SK-N-SH (cell line): ENCODE data around the gene SMG7. TPM values are rescaled to one million over a fixed set of nuclear protein-coding genes. Genes with fewer than 3 reads are reported as not detected.

Experiments
- CTCF ChIA-PET: fragments of 300-600, 350-600 bp; formaldehyde crosslinking; extraction: SDS; loops from one replicate; lab custom pipeline; 2021; lab: Yijun Ruan, JAX
- POLR2A ChIA-PET: fragments of 350-600 bp; sonication (Branson Sonifier 250); formaldehyde crosslinking; extraction: SDS; loops from one replicate; lab custom pipeline; 2020; ENCODE audit warnings: antibody characterized with exemption, inconsistent platforms; lab: Yijun Ruan, JAX
- DNase-seq: peaks from one replicate; pipeline ENCODE4 v3.0.0; 2012
- H2AFZ ChIP-seq: fragments of 200-600 bp; sonication (generic); 2 replicates; pipeline ENCODE4 v1.8.1; 2016; ENCODE audit warnings: antibody characterized with exemption, mild to moderate bottlenecking, low read depth
- H3F3A ChIP-seq: fragments of 200-600 bp; sonication (generic); replicated peaks from 2 replicates; pipeline ENCODE3; 2016; ENCODE audit warnings: antibody characterized with exemption, mild to moderate bottlenecking; ENCODE audit not compliant: insufficient read depth
- H3K27ac ChIP-seq, 2 experiments: fragments of 200-500 bp in 1 of 2; fragments of 200-600 bp in 1 of 2; sonication (Bioruptor generic) in 1 of 2; sonication (generic), shearing (Covaris generic) in 1 of 2; 2 replicates each; pipeline versions ENCODE4 v1.5.1 to v1.6.1; 2014 to 2016; ENCODE audit warnings: low read depth in 2 of 2, inconsistent platforms in 1 of 2, low read length in 1 of 2, mild to moderate bottlenecking in 1 of 2, mixed read lengths in 1 of 2
- H3K27me3 ChIP-seq: fragments of 200-600 bp; sonication (generic), shearing (Covaris generic); 2 replicates; pipeline ENCODE4 v1.6.1; 2016; ENCODE audit warnings: mixed run types; ENCODE audit not compliant: insufficient read depth
- H3K36me3 ChIP-seq, 2 experiments: fragments of 200-500 bp in 1 of 2; fragments of 200-600 bp in 1 of 2; sonication (Bioruptor generic) in 1 of 2; sonication (generic) in 1 of 2; replicated peaks in 1 of 2; 2 replicates each; pipeline versions ENCODE3 to v1.5.1; 2014 to 2016; ENCODE audit warnings: low read length in 1 of 2, mild to moderate bottlenecking in 1 of 2; ENCODE audit not compliant: insufficient read depth in 2 of 2, control insufficient read depth in 1 of 2
- H3K4me1 ChIP-seq, 2 experiments: fragments of 200-500 bp in 1 of 2; fragments of 200-600 bp in 1 of 2; sonication (Bioruptor generic) in 1 of 2; sonication (generic), shearing (Covaris generic) in 1 of 2; 2 replicates each; pipeline versions ENCODE4 v1.5.1 to v1.6.1; 2014 to 2016; ENCODE audit warnings: low read depth in 1 of 2, low read length in 1 of 2, mixed run types in 1 of 2; ENCODE audit not compliant: insufficient read depth in 2 of 2, control insufficient read depth in 1 of 2
- H3K4me2 ChIP-seq: fragments of 200-600 bp; sonication (generic), shearing (Covaris generic); 2 replicates; pipeline ENCODE4 v1.6.1; 2017; ENCODE audit warnings: mixed run types
- H3K4me3 ChIP-seq, 2 experiments: fragments of 200-500 bp in 1 of 2; fragments of 200-600 bp in 1 of 2; sonication (Bioruptor generic) in 1 of 2; sonication (generic), shearing (Covaris generic) in 1 of 2; 2 replicates each; pipeline versions ENCODE4 v1.5.1 to v1.8.1; 2014 to 2016; ENCODE audit warnings: low read depth in 2 of 2, inconsistent platforms in 1 of 2, low read length in 1 of 2, mild to moderate bottlenecking in 1 of 2, mixed read lengths in 1 of 2, moderate library complexity in 1 of 2
- H3K79me2 ChIP-seq: fragments of 200-600 bp; sonication (generic); 2 replicates; pipeline ENCODE4 v1.8.1; 2017; ENCODE audit warnings: mild to moderate bottlenecking; ENCODE audit not compliant: insufficient read depth
- H3K9ac ChIP-seq: fragments of 200-600 bp; sonication (generic); 2 replicates; pipeline ENCODE4 v1.6.1; 2017; ENCODE audit warnings: mixed run types
- H3K9me2 ChIP-seq: fragments of 200-600 bp; sonication (generic); 2 replicates; pipeline ENCODE4 v1.6.1; 2017; ENCODE audit warnings: mixed run types
- H3K9me3 ChIP-seq: fragments of 200-600 bp; sonication (generic); 2 replicates; pipeline ENCODE4 v1.6.1; 2017; ENCODE audit warnings: mixed run types, mild to moderate bottlenecking, moderate library complexity
- H4K20me1 ChIP-seq: fragments of 200-600 bp; sonication (generic); 2 replicates; pipeline ENCODE4 v1.6.1; 2017; ENCODE audit warnings: mild to moderate bottlenecking, mixed run types; ENCODE audit not compliant: insufficient read depth
- EZH2phosphoT487 ChIP-seq: fragments of 200-600 bp; sonication (generic); IDR thresholded peaks from 2 replicates; pipeline ENCODE4 v1.6.1; 2017; ENCODE audit warnings: low read depth, mixed run types, mild to moderate bottlenecking, antibody characterized with exemption, moderate library complexity, borderline replicate concordance
- FOXM1 ChIP-seq: IDR thresholded peaks from 2 replicates; pipeline ENCODE4 v1.4.0; 2012; ENCODE audit warnings: low read depth, mild to moderate bottlenecking
- MEF2A ChIP-seq: IDR thresholded peaks from 2 replicates; pipeline ENCODE4 v1.4.0; 2012; ENCODE audit warnings: low read depth, borderline replicate concordance
- MXI1 ChIP-seq: IDR thresholded peaks from 2 replicates; pipeline ENCODE4 v1.6.1; 2012; ENCODE audit warnings: mild to moderate bottlenecking, low read depth, low read length, improper control_type of control experiment
- NRF1 ChIP-seq: IDR thresholded peaks from 2 replicates; pipeline ENCODE4 v1.6.1; 2012; ENCODE audit warnings: low read depth, mild to moderate bottlenecking, low read length
- POLR2AphosphoS5 ChIP-seq: IDR thresholded peaks from 2 replicates; pipeline ENCODE4 v1.6.1; 2012; ENCODE audit warnings: low read depth, low read length
- REST ChIP-seq: IDR thresholded peaks from 2 replicates; pipeline ENCODE4 v1.6.1; 2012; ENCODE audit warnings: mild to moderate bottlenecking, low read depth, low read length, moderate library complexity
- SIN3A ChIP-seq: IDR thresholded peaks from 2 replicates; pipeline ENCODE4 v1.6.1; 2012; ENCODE audit warnings: low read depth, mild to moderate bottlenecking, low read length, moderate library complexity, borderline replicate concordance
- SMC3 ChIP-seq: IDR thresholded peaks from 2 replicates; pipeline ENCODE4 v1.6.1; 2012; ENCODE audit warnings: low read depth, low read length, improper control_type of control experiment
- USF2 ChIP-seq: fragments of 150-350 bp; IDR thresholded peaks from 2 replicates; pipeline ENCODE4 v1.6.1; 2017; ENCODE audit warnings: antibody characterized with exemption, low read length, low read depth, borderline replicate concordance
- ZBTB33 ChIP-seq: IDR thresholded peaks from 2 replicates; pipeline ENCODE4 v1.4.0; 2012; ENCODE audit warnings: low read depth, borderline replicate concordance
- WGBS: methylation state at CpG from one replicate; pipeline ENCODE4 v1.1.6; 2017; ENCODE audit warnings: low lambda C conversion rate; 5-methylcytosine and 5-hydroxymethylcytosine counted together
- polyA plus RNA-seq, 3 experiments: library from polyadenylated mRNA; depleted of rRNA; stranded (reverse); fragments of >200 nt; gene quantifications; 2 replicates each; pipeline ENCODE4 v1.2.3, GENCODE V29; 2012

SMG7 gene
- polyA plus RNA-seq, 1 of the 3 experiments (the other 2 are of a cell fraction): 19.8 TPM

GRCh38 chr1:183443466-183443865 is 28.8 kb upstream of the SMG7 start:
- no peaks in the 10 kb centered on the region for H3K9me3 ChIP-seq
- CTCF ChIA-PET: interaction anchor here (1.1 to 1.3 kb wide), 3 partner anchors 13 to 166 kb away, joined by 3 to 4 read pairs (median 3); no protein-coding TSS in a partner anchor
- no peak overlapping the region for H3K27ac ChIP-seq
- no peak overlapping the region for H3K4me3 ChIP-seq
- H3K4me1 ChIP-seq: no peaks in the 10 kb centered on the region; a peak in 1 of 4 replicates
- no peak overlapping the region for H3K4me2 ChIP-seq
- H3F3A ChIP-seq: peaks cover 3% of the 10 kb centered on the region
- WGBS: 53% methylated on average over 1 of the region's 1 CpG
- POLR2A ChIA-PET: no interaction called here
- no peak overlapping the region for H3K9ac ChIP-seq
- H3K27me3 ChIP-seq: no peaks in the 10 kb centered on the region; the same call in 1 of the 2 replicates
- H3K9me2 ChIP-seq: no peaks in the 10 kb centered on the region
- no peaks in the 10 kb centered on the region for H3K36me3 ChIP-seq
- no peak overlapping the region for H2AFZ ChIP-seq
- no peak for DNase-seq
- TF ChIP-seq FOXM1 (no peak), POLR2AphosphoS5 (no peak), SIN3A (no peak), MEF2A (no peak), MXI1 (no peak), NRF1 (no peak), USF2 (no peak), SMC3 (no peak), ZBTB33 (no peak)
- TF ChIP-seq, all 33 proteins: peak for 0
- Histone ChIP-seq H3K79me2 (no peaks in the 10 kb centered on the region), H4K20me1 (no peaks in the 10 kb centered on the region)

- Histone ChIP-seq H3K9me3 (no peaks in the 10 kb centered on the region), H3K27me3 (no peaks in the 10 kb centered on the region; the same call in 1 of the 2 replicates), H3F3A (peaks cover 3% of the 10 kb centered on the region), H3K36me3 (no peaks in the 10 kb centered on the region), H2AFZ (no peak overlapping the region), H3K27ac (no peak overlapping the region), H3K4me1 (no peaks in the 10 kb centered on the region; a peak in 1 of 4 replicates), H3K4me2 (no peak overlapping the region), H3K9me2 (no peaks in the 10 kb centered on the region), H3K4me3 (no peak overlapping the region), H3K79me2 (no peaks in the 10 kb centered on the region), H4K20me1 (no peaks in the 10 kb centered on the region), H3K9ac (no peak overlapping the region)
- POLR2A ChIA-PET: no interaction called here
- no peak for TF ChIP-seq EZH2phosphoT487
- peak; percentile 81 for TF ChIP-seq REST
- DNase-seq: no peak
- CTCF ChIA-PET: interaction anchor here (1.2 to 1.3 kb wide), 2 partner anchors 21 to 165 kb away, joined by 3 to 4 read pairs; no protein-coding TSS in a partner anchor
- 58% methylated on average over 3 of the region's 3 CpGs for WGBS
These were observed 28.1 kb upstream of the SMG7 start for GRCh38 chr1:183444243-183444642.
